HepG2 (cell line): ENCODE data around the gene RALY. TPM values are rescaled to one million over a fixed set of nuclear protein-coding genes. Genes with fewer than 3 reads are reported as not detected.

Source experiments
- KDM1A ChIP-seq: IDR thresholded peaks from 2 replicates; pipeline ENCODE4 v1.6.1; 2016; ENCODE audit warnings: missing compliant biosample characterization
- RAD51 ChIP-seq: fragments of 450-650 bp; IDR thresholded peaks from 2 replicates; pipeline ENCODE4 v1.6.1; 2016; ENCODE audit warnings: borderline replicate concordance
- ZNF350 ChIP-seq: sonication (generic); formaldehyde crosslinking; IDR thresholded peaks from 2 replicates; pipeline ENCODE4 v1.4.0; 2020; ENCODE audit warnings: mild to moderate bottlenecking, low read depth, missing genetic modification reagents, borderline replicate concordance
- ZNF510 ChIP-seq: sonication (generic); formaldehyde crosslinking; IDR thresholded peaks from 2 replicates; pipeline ENCODE4 v1.4.0; 2020; ENCODE audit warnings: low read depth, mild to moderate bottlenecking, missing genetic modification reagents
- ZNF777 ChIP-seq: sonication (generic); formaldehyde crosslinking; IDR thresholded peaks from 2 replicates; pipeline ENCODE4 v1.4.0; 2020; ENCODE audit warnings: missing genetic modification reagents
- polyA plus RNA-seq, 8 experiments: library from polyadenylated mRNA; depleted of rRNA in 3 of 8; stranded (reverse) in 7 of 8; unstranded in 1 of 8; fragments of >200 nt; fragmentation: Illumina TruSeq in 4 of 8; extraction: Trizol in 4 of 8; gene quantifications; 2 replicates each; pipeline versions ENCODE4 v1.2.1 to v1.2.3, GENCODE V29; 2011 to 2016; ENCODE audit warnings: low read depth in 4 of 8, missing spikeins in 1 of 8, mixed read lengths in 1 of 8; ENCODE audit not compliant: insufficient read depth in 1 of 8
- total RNA-seq, 5 experiments: library from RNA; depleted of rRNA; stranded (reverse); fragments of >200 nt; fragmentation: Illumina TruSeq; extraction: Trizol; gene quantifications; 2 replicates each; pipeline ENCODE4 v1.2.3, GENCODE V29; 2016; ENCODE audit warnings: low read depth in 1 of 5
- TF ChIP-seq, protein P1 (sequence below): sonication (generic); formaldehyde crosslinking; conservative IDR thresholded peaks from 2 replicates; pipeline ENCODE4 v1.8.1; 2023; ENCODE audit warnings: missing genetic modification reagents
- TF ChIP-seq, protein P2 (sequence below): sonication (generic); formaldehyde crosslinking; IDR thresholded peaks from 2 replicates; pipeline ENCODE4 v1.5.0; 2020; ENCODE audit warnings: mild to moderate bottlenecking, missing genetic modification reagents, borderline replicate concordance
- TF ChIP-seq, protein P3 (sequence below): sonication (generic); formaldehyde crosslinking; IDR thresholded peaks from 2 replicates; pipeline ENCODE4 v1.4.0; 2020; ENCODE audit warnings: missing genetic modification reagents, mild to moderate bottlenecking, borderline replicate concordance

RALY gene
- total and polyA plus RNA-seq, 2 of the 13 experiments (the other 11 are each of a cell fraction or from before 2014, with no cell fraction given), result 178 to 186 TPM

DNA sequence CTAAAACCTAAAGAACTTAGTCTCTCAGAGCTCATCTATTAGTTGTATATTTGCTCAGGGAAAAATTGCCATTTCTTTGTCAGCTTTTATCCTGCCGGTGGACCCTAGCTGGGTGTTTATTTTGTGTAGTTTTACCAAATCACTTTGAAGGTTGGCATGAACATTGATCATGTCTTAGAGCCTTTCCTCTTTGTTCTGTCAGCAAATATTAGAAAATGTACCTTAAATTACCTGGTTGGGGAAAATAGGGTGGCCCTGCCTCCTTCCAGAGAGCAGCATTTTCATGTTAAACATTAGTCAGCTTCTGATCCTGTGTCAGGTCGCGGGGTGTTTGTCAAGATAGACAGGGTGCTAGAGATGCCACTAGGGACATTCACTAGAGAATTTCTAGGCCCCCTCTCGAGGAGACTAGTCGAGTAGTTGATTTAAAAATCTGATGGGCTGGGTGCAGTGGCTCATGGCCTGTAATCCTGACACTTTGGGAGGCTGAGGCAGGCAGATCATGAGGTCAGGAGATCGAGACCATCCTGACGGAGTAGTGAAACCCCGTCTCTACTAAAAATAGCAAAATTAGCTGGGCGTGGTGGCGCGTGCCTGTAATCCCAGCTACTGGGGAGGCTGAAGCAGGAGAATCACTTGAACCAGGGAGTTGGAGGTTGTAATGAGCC lies 11.2 kb downstream of the RALY start (continued):
- no peak for TF ChIP-seq ZNF777
- TF ChIP-seq, protein P1, sequence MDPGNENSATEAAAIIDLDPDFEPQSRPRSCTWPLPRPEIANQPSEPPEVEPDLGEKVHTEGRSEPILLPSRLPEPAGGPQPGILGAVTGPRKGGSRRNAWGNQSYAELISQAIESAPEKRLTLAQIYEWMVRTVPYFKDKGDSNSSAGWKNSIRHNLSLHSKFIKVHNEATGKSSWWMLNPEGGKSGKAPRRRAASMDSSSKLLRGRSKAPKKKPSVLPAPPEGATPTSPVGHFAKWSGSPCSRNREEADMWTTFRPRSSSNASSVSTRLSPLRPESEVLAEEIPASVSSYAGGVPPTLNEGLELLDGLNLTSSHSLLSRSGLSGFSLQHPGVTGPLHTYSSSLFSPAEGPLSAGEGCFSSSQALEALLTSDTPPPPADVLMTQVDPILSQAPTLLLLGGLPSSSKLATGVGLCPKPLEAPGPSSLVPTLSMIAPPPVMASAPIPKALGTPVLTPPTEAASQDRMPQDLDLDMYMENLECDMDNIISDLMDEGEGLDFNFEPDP, result no peak
- peak; percentile 25; the same call in 1 of the 2 replicates for TF ChIP-seq ZNF510 (CRISPR knock-in tag)
- TF ChIP-seq, protein P2, sequence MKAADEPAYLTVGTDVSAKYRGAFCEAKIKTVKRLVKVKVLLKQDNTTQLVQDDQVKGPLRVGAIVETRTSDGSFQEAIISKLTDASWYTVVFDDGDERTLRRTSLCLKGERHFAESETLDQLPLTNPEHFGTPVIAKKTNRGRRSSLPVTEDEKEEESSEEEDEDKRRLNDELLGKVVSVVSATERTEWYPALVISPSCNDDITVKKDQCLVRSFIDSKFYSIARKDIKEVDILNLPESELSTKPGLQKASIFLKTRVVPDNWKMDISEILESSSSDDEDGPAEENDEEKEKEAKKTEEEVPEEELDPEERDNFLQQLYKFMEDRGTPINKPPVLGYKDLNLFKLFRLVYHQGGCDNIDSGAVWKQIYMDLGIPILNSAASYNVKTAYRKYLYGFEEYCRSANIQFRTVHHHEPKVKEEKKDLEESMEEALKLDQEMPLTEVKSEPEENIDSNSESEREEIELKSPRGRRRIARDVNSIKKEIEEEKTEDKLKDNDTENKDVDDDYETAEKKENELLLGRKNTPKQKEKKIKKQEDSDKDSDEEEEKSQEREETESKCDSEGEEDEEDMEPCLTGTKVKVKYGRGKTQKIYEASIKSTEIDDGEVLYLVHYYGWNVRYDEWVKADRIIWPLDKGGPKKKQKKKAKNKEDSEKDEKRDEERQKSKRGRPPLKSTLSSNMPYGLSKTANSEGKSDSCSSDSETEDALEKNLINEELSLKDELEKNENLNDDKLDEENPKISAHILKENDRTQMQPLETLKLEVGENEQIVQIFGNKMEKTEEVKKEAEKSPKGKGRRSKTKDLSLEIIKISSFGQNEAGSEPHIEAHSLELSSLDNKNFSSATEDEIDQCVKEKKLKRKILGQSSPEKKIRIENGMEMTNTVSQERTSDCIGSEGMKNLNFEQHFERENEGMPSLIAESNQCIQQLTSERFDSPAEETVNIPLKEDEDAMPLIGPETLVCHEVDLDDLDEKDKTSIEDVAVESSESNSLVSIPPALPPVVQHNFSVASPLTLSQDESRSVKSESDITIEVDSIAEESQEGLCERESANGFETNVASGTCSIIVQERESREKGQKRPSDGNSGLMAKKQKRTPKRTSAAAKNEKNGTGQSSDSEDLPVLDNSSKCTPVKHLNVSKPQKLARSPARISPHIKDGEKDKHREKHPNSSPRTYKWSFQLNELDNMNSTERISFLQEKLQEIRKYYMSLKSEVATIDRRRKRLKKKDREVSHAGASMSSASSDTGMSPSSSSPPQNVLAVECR (CRISPR knock-in tag), result peak; percentile 47; the same call in 1 of the 2 replicates
- TF ChIP-seq ZNF350 (CRISPR knock-in tag), result peak; percentile 79
- TF ChIP-seq KDM1A (CRISPR knock-in tag), result peak; percentile 56; the same call in 1 of the 2 replicates
- TF ChIP-seq, protein P3, sequence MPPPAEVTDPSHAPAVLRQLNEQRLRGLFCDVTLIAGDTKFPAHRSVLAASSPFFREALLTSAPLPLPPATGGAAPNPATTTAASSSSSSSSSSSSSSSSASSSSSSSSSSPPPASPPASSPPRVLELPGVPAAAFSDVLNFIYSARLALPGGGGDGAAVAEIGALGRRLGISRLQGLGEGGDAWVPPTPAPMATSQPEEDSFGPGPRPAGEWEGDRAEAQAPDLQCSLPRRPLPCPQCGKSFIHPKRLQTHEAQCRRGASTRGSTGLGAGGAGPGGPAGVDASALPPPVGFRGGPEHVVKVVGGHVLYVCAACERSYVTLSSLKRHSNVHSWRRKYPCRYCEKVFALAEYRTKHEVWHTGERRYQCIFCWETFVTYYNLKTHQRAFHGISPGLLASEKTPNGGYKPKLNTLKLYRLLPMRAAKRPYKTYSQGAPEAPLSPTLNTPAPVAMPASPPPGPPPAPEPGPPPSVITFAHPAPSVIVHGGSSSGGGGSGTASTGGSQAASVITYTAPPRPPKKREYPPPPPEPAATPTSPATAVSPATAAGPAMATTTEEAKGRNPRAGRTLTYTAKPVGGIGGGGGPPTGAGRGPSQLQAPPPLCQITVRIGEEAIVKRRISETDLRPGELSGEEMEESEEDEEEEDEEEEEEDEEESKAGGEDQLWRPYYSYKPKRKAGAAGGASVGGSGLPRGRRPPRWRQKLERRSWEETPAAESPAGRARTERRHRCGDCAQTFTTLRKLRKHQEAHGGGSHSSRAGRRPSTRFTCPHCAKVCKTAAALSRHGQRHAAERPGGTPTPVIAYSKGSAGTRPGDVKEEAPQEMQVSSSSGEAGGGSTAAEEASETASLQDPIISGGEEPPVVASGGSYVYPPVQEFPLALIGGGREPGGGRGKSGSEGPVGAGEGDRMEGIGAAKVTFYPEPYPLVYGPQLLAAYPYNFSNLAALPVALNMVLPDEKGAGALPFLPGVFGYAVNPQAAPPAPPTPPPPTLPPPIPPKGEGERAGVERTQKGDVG (CRISPR knock-in tag), result no peak
- no peak for TF ChIP-seq RAD51
- TF ChIP-seq, all 625 proteins: peak for 280
